HCEC 1CT (cell line): ENCODE results near the gene ABCA2.
"Not testable (repeated sequence)": the region's sequence is repeated elsewhere in the genome, so short reads cannot be mapped to it uniquely, and the experiment has no call there.

Source experiments
- DNase-seq: peaks from one replicate; pipeline ENCODE4 v3.0.0-alpha.2; 2017

ABCA2 gene

DNA sequence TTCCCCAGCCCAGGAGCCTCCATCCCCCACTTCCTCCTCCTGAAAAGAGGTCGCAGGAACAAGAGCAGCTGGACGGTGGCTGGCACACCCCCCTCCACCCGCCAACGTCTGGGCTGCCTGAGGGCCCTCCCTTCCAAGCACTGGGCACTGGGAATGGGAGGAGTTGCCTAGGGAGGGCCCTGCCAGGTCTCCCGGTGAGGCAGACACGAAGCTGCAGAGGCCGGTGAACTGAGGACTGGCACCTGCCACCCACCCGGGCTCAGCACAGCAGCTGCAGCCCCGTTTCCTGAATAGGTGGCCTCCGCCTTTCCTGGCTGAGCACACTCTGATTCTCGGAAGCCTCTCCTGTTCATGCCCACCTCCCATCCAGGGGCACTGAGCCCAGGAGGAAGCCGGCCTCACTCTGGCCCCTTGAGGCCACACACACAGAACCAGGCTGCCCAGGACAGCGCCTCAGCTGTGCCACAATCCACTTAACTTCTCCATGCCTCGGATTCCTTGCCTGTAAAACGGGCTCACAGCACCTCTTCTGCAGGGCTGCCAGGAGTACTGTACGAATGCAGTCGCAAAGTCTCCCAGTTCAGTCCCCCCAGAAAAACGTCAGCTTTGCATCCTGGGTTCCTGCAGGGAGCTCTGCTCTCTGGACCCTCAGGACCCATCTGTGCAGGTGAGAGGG is 16.6 kb upstream of the ABCA2 start:
- no peak for DNase-seq

DNA sequence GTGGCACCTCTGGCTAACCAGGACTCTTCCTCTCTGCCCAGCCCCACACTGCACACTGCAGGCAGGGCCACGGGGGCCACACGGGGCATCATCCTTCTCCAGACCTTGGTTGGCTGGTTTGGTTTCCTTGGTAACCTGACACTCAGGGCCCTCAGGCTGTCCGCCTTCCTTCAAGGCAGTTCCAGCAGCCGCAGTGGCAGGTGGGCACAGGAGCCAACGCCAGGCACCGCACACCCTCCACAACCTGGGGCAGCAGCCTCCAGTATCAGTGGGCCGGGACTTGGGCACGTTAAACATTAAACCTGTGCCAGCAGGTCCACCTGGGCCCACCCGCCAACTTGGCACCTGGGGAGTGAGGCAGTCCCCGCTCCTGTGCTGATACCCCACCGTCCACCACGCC is 16.0 kb upstream of the ABCA2 start:
- no peak for DNase-seq

DNA sequence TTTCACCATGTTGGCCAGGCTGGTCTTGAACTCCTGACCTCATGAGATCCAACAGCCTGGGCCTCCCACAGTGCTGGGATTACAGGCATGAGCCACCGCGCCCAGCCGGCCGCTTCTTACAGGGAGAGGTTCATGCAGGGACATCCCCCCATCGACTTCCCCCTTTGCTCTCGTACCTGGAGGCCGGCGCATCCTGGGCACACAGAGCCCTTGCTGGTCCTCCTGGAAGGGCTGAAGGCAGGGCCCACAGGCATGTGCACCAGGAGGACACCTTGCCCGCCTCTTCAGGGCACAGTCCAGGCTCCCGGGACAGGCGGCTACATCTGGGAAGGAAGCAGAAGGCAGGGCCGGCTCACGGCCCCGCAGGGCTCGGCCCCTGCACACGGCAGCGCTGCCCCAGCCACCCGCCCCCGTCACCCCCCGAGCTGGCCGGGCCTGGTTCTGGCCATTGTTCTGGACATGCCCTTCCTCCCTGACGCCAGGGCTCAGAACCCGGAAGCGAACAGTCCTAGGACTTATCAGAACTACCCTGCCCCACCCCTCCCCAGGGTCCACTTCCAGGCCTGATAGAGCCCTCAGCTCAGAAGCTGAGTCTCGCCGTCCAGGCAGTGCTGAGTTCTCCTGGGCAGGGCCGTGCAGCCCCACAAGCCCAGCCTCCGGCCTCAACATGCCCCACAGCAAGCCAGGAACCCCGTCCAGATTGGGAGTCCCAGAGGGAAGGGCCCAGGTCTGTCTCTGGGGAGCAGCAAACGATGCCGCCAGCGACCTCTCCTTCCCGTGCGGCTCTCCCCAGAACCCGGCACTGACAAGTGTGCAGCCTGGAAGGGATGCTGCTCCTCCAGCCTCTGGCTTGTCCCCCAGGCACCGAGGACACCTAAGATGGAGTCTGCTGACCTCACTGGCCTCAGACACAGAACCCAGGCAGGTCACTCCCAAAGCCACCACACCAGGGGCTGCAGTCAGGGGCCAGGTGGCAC is 15.0 kb upstream of the ABCA2 start:
- no peak for DNase-seq

DNA sequence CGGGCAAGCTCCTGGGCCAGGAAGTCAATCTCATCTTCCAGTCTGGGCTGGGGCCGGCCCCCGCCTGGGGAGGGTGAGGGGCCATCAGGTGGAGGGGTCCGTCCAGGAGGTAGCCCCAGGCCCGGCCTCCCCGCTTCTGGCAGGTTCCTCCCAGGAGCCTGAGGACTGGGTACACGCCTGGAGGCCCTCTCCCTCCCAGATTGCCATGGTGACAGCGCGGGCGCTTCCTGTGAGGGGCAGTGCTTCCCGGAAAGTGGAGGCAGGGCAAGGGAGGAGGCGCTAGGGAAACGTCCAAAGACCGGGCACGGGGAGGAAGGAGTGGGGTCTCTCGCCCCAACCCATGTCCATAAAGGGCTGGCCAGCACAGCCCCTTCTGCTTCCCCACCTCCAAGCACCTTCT is 13.1 kb upstream of the ABCA2 start:
- no peak for DNase-seq

DNA sequence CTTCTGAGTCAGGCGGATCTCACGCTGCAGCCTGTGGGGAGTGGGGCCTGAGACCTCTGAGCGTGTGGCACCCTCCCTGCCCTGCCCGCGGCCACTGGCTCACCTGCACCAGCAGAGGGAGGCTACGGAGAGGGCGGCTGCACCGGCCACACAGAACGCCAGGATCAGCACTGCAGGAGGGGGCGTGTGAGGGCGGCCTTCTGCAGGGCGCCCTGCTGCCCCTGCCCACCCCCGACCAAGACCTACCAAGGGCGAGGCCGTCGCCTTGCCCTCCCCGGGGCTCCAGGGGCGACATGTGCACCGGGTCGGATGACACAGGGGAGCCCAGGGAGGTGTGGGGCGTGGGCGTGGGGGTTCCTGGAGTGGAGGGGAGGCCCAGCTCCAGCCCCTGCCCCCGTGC is 12.5 kb upstream of the ABCA2 start:
- DNase-seq, result no peak

DNA sequence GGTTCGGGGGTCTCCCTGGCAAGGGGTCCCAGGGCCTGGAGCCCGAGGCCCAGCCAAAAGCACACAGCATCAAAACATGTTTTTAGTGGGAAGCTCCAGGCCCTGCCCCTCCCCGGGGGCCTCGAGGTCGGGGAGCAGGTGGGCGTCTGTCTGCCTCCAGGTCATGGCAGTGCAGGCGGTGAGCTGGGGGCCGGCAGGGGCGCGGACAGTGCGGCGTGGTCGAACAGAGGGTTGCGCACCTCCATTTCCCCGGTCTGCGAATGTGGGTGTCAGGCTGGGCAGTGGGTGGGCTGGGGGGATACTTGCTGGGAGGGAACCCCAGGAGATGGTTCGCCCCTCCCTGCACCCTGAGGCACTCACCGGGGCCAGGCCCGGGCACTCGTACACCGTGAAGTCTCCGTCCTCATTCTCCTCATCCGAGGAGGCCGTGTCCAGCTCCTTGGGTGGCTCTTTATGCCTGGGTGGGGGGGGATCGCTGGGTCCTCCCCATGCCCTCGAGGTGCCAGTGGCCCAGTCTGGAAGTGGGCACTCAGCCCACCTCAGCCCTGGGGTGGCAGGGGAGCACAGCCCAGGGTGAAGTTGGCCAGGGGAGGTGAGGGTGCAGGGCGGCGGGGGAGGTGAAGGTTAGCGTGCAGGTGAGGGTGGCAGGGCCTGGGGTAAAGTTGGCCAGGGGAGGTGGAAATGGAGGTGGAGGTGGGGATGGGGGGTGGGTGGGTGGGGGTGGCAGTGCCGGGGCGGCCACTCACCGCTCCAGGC is 11.8 kb upstream of the ABCA2 start:
- no peak for DNase-seq

DNA sequence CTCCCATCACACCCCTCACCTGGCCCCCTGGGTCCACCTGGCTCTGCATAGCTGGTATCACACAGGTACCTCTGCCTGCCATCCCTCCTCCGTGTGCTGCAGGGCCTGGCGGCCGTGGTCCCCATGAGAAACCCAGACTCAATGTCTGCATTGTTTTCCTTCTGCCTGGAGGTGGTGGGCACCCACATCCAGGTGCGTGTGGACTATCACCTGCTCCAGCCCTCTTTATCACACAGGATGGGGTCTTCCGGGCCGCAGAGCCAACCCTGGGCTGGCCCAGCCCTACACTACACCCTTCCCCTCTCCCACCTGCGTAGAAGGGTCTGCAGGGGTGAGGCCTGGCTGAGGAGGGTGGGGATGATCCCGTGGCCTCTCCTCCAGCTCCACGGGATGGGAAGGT is 10.9 kb upstream of the ABCA2 start:
- DNase-seq, result no peak

DNA sequence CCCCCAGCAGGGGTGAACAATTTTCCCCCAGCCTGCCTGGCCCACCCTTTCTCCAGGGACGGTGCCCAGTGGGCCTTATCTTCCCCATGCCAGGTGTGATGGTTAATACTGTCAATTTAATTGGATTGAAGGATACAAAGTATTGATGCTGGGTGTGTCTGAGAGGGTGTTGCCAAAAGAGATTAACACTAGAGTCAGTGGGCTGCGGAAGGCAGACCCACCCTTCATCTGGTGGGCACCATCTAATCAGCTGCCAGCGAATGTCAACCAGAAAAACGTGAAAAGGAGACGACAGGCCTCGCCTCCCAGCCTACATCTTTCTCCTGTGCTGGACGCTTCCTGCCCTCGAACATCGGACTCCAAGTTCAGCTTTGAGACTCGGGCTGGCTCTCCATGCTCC is 9.4 kb upstream of the ABCA2 start:
- no peak for DNase-seq

DNA sequence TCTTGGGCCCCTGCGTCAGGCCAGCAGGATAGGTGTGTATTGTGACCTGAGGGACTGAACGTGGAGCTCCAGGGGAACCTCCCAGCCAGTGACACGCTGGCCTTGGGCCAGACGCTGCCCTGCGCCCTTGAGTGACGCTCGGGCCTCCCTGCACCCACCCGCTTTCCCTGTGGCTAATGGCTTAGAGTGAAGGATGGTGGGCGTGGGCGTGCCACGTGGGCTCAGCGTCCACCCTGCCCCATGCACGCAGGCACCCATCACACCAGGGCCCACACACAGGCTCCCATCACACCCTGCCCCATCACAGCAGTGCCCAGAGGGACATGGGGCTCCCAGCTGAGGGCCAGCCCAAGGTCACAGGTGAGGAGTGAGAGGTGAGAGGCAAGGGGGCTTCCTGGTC is 9.0 kb upstream of the ABCA2 start:
- DNase-seq, result no peak

DNA sequence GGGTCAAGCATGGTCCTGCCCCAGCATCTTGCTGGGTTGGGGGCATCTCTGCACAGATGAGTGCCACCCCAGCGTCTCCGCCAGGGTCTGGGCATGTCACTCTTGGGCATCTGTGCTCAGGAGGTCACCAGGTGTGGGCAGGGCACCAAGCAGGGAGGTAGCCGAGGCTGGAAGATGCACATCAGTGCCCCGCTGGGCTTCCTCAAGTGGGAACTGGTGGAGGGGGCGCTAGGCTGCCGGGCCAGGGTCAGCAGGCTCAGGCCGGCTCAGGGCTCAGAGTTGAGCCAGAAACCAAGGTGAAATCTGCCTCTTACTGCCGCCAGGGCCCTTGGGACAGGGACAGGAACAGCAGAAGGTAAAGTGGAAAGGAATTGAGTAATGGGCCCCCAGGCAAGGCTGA is 7.9 kb upstream of the ABCA2 start:
- DNase-seq, result no peak

DNA sequence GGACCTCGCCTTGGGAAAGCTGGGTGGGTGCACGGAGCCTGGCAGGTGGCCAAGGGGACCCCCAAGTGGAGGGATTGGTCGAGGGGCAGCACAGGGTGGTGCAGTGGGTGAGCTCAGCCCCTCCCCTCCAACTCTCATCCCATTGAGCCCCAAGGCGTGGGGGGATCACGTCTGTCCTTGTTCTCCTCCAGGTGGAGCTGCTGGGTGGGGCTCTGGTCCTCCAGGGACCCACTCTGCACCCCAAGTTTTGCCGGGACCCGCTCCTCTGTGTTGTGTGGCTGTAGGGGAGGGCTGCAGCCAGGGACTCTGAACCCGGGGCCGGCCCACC is 7.4 kb upstream of the ABCA2 start:
- no peak for DNase-seq

DNA sequence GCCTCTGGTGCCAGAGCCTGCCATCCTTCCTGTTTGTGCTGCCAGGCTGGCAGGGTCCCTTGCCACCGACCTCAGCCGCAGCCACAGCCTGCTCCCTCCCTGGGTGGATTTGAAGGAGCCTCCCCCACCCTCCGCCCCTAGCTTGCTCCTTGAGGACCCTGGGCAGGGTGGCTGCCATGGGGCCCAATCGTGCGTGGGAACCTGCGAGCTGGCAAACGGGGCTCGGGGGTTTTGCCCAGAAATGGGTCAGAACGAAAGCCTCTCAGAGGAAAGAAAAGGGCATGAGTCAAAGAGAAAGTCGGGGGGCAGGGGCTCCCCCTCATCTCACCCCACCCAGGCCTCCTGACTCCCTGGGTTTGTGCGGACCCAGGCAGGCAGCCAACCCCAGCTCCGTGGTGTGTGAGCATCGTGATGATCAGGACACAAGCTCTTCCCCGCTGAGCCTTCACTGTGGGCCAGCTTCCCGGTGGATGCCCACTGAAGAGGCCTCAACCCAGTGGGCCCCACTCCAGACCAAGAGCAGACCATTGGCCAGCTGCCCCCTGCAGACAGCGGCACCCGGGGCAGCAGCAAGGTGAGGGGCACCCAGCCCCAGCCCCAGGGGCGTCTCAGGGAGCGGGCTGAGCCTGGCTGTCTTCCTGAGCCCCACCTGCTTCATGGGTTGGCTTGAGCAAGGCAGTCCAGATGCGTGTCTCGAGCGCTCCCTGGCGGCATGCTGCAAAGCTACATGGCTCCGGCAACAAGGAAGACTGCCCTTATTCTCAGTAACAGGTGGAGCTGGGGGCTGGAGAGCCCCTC is 6.9 kb upstream of the ABCA2 start:
- DNase-seq, result peak; percentile 70

DNA sequence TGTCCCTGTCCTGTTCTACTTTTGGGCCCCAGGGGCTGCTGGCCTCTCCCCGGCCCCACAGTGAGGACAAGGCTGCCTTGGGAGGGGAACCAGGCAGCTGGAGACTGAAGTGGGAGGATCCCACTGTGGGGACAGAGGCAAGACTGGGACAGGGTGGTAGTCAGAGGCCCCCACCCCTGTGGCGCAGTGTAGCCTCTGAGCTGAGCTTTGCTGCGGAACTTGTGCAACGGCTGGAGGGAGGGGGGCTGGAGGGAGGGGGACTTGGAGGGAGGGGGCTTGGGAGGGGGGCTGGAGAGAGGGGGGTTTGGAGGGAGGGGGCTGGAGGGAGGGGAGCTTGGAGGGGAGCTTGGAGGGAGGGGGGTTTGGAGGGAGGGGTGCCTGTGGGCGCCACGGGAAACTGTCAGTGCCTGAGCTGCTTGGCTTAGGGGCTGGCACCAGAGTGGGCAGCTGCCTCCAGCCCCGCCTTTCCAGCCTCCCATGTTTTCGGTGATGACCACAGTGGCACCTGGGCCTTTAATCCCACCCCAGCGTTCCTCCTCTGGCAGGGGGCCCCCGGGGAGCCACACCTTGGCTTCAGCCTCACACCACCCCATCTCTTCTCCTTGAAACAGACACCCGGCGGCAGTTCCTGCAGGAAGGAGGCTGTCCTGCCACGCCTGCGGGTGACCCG is 6.1 kb upstream of the ABCA2 start:
- DNase-seq, result no peak

DNA sequence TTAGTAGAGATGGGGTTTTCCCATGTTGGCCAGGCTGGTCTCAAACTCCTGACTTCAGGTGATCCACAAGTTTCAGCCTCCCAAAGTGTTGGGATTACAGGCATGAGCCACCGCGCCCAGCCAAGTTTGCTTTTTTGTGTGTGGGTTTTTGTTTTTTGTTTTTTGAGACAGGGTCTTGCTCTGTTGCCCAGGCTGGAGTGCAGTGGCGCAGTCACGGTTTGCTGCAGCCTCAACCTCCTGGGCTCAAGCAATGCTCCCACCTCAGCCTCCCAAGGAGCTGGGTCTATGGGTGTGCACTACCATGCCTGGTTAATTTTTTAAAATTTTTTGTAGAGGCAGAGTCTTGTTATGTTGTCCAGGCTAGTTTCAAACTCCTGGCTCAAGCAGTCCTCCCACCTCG is 5.4 kb upstream of the ABCA2 start:
- not testable (repeated sequence) for DNase-seq

DNA sequence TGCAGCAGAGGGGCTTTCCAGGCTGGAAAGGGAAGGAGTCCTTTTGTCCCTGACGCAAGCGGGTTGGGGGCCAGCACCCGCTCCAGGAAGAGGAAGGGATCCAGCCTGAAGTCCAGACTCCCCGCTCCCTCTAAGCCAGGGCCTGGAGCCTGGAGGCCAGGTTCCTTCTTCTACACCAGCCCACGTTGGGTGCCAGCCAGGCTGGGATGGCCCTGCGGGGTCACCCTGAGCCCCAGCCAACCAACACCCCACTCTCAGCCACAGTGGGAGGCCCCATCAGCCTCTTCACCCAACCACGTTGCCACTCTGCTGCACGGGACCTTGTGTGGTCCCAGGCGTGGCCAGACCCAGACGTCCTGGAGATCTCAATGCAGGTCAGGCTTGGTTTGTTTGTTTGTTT is 4.8 kb upstream of the ABCA2 start:
- DNase-seq, result no peak

DNA sequence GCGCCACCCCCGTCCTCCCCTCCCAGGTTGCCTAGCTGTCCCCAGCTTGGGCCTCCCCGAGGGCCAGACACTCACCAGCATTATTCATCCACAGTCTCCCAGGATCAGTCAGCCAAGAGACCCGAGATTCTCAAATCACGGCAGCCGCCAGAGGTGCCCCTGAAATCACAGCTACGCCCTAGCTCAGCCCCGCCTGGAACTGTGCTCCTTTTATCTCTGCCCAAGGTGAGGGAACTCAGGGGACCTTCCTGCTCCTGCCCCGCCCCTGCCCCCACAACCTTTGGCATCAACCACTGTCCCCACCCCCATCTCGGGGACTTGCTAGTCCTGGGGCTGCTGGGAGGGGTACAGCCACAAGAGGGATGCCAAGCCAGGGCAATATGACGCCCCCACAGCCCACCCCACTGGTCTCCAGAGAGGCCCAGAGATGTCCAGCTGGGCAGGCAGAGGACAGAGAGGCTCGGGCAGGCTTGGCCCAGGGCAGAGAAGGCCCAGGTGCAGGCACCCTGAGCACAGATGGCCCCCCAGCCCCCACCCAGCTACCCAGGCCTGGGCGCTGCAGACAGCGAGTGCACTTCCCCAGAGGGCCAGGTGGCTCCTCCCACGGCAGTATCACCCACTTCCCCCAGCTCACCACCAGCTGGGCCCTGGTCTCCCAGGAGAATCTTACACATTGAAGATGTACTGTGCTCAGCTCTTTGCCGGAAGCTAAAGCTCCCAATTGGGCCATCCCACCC is 4.0 kb upstream of the ABCA2 start, which contains the start of gene FUT7:
FUT7 (minus strand) TSS at position 185 of the 737 bp plus-strand sequence; CDS start at position 88, 97 bp downstream.
- no peak for DNase-seq

DNA sequence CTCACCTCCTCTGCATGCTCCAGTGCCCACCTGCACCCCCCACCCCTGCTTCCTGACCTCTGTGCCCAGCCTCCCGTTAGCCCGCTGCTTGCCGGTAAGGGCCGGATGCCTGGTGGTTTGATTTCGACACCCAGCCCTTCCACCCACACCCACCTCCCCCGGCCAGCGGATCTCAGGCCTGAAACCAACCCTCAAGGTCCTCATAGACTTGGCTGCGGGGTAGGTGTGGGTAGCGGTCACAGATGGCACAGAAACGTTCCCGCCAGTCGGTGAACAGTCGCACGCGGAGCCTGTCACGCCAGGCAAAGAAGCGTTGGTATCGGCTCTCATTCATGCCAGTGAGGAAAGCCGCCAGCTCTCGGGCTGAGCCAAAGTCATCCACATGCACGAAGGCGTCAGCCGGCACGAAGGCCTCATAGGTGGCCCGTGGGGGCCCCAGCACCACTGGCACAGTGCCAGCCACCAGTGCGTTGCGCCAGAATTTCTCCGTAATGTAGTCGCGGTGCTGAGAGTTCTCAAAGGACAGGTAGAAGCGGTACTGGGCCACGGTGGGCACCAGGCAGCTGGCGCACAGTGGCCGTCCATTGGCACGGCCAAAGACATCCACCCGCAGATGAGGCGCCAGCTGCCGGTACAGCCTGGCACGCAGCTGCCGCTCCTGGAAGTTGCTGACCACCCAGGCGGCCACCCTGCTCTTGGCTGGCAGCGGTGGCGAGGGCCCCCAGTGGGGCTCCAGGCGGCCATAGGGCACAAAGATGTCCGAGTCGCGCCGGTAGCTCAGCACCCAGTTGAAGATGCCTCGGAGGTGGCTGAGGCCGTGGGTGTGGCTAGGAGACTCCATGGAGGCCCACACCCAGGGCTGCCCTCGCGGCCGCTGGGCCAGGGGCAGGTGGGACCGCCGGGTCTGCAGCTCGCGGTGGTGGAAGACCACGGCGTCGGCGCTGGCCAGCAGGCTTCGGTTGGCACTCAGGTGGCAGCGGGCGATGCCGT is 2.8 kb upstream of the ABCA2 start:
- DNase-seq, result no peak

DNA sequence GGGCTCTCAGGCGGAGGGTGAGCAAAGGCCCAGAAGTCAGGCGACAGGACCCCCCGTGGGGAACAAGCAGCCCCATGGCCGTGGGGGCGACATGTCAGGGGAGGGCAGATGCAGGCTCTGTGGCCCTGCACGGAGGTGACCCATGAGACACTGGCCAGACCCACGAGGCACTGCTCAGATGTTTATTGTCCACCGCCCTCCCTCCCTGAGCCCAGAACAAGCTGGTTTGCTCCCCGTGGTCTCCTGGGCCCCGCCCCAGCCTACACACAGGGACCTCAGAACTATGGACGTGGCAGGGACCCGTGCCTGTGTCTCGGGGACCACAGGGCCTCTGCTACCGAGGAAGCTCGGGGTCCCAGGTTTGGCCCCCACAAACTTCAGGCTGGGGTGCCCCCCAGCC is 2.0 kb upstream of the ABCA2 start:
- DNase-seq, result no peak

DNA sequence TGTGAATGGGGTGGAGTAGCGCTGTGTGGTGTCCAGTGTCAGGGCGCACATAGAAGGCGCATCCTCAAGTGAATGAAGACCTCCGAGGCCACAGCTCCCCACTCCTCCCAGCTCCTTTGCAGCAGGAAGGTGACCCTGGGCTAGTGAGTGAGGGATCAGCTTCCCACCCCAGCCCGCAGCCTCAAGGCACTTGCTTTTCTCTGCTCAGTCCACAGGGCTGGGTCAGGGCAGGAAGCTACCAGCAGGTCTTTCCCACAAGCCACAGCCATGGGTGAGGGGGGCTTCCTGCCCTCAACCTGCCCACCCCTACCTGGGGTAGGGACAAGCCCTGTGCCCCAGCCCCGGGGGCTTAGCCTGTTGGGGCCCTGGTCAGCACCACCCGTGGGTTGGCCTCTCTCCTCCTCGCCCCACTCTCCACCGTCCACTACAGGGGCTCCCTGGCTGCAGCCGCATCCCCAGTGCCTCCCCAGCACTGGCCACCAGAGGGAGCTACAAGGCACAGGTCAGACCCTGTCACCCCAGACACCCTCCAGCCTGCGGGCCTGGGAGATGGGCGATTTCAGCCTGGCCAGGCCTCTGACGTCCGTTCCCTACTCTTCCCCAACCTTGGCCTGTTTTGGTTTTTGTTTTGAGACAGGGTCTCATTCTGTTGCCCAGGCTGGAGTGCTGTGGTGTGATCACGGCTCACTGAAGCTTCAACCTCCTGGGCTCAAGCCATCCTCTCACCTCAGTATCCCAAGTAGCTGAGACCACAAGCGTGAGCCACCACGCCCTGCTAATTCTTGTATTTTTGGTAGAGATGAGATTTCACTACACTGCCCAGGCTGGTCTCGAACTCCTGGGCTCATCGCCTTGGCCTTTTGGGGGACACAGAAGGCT is 1.3 kb upstream of the ABCA2 start:
- DNase-seq, result peak; percentile 43
